Pulmonary artery endothelial cell (primary cell): ENCODE results near the gene CHFR. TPM values are rescaled to one million over a fixed set of nuclear protein-coding genes. Genes with fewer than 3 reads are reported as not detected.
"Not testable (repeated sequence)": the region's sequence is repeated elsewhere in the genome, so short reads cannot be mapped to it uniquely, and the experiment has no call there.

ENCODE experiments used
- DNase-seq: peaks from one replicate; pipeline ENCODE4 v3.0.0-alpha.2; 2011; ENCODE audit warnings: low read depth, low spot score
- total RNA-seq: library from RNA; depleted of rRNA; stranded (reverse); fragments of >200 nt; gene quantifications from 2 replicates; pipeline ENCODE4 v1.2.3, GENCODE V29; 2014

CHFR gene
- total RNA-seq = 45.0 and 50.2 TPM in 2 replicates

- DNase-seq = peak; percentile 91
These were observed at the start of gene CHFR for GRCh38 chr12:132887513-132888351. Gene CHFR (minus strand): TSS chr12:132887605. CDS start chr12:132887328, 277 bp downstream.

- DNase-seq = not testable (repeated sequence)
These were observed 49.5 kb upstream of the CHFR start for GRCh38 chr12:132936921-132937320.

GRCh38 chr12:132936163-132936562, 48.8 kb upstream of the CHFR start:
- no peak for DNase-seq

- no peak for DNase-seq
These were observed 39.0 kb upstream of the CHFR start for GRCh38 chr12:132926415-132926833.

- no peak for DNase-seq
These were observed 38.4 kb upstream of the CHFR start for GRCh38 chr12:132925597-132926414.

GRCh38 chr12:132924356-132924755, 37.0 kb upstream of the CHFR start:
- no peak for DNase-seq

GRCh38 chr12:132923356-132923909, 36.0 kb upstream of the CHFR start:
- DNase-seq = no peak

- no peak for DNase-seq
These were observed 35.3 kb upstream of the CHFR start for GRCh38 chr12:132922676-132923075.

- DNase-seq = no peak
These were observed 34.3 kb upstream of the CHFR start for GRCh38 chr12:132921685-132922084.

- no peak for DNase-seq
These were observed 31.3 kb upstream of the CHFR start for GRCh38 chr12:132918680-132919079.

- DNase-seq = no peak
These were observed 21.6 kb upstream of the CHFR start for GRCh38 chr12:132909030-132909368.

GRCh38 chr12:132908145-132909029, 21.0 kb upstream of the CHFR start:
- DNase-seq = peak; percentile 91

GRCh38 chr12:132907789-132908144, 20.4 kb upstream of the CHFR start:
- not testable (repeated sequence) for DNase-seq

- DNase-seq = no peak
These were observed 19.8 kb upstream of the CHFR start for GRCh38 chr12:132907216-132907615.

- DNase-seq = no peak
These were observed 17.4 kb upstream of the CHFR start for GRCh38 chr12:132904718-132905328.

- no peak for DNase-seq
These were observed 11.6 kb upstream of the CHFR start for GRCh38 chr12:132899033-132899432.

GRCh38 chr12:132888852-132889251, 1.4 kb upstream of the CHFR start:
- DNase-seq = no peak

GRCh38 chr12:132886529-132887477, 602 bp downstream of the CHFR start:
- DNase-seq = no peak

- no peak for DNase-seq
These were observed 5.6 kb downstream of the CHFR start for GRCh38 chr12:132881818-132882217.

- not testable (repeated sequence) for DNase-seq
These were observed 12.8 kb downstream of the CHFR start for GRCh38 chr12:132874620-132875019.
